HepG2 (cell line): Measurements from ENCODE around the gene COL26A1. TPM values are rescaled to one million over a fixed set of nuclear protein-coding genes. Genes with fewer than 3 reads are reported as not detected.
"Not testable (repeated sequence)": the region's sequence is repeated elsewhere in the genome, so short reads cannot be mapped to it uniquely, and the experiment has no call there.

Experiments
- ATAC-seq: fragments of 200-7000 bp; cut with Tn5 transposase; 3 replicates; pipeline ENCODE4 v1.9.1; 2020; ENCODE audit warnings: mild to moderate bottlenecking, moderate library complexity
- BruUV-seq: library from RNA; stranded (reverse); fragments of 400-500 nt; replicated peaks from 2 replicates; lab custom pipeline; 2021; lab: Mats Ljungman, UMichigan
- CTCF ChIA-PET: fragments of 300-600 bp; formaldehyde crosslinking; extraction: SDS; loops from one replicate; lab custom pipeline; 2021; ENCODE audit warnings: low total read pairs, inconsistent platforms, low intra/inter-chr PET ratio; lab: Yijun Ruan, JAX
- POLR2A ChIA-PET: fragments of 350-600 bp; sonication (Branson Sonifier 250); formaldehyde crosslinking; loops from one replicate; lab custom pipeline; 2020; ENCODE audit warnings: antibody characterized with exemption, inconsistent platforms; lab: Yijun Ruan, JAX
- DNase-seq: peaks from one replicate; pipeline ENCODE4 v3.0.0-alpha.2; 2015; ENCODE audit warnings: low spot score
- FAIRE-seq: peaks from 3 replicates; lab custom pipeline; 2011; peaks lifted over from hg19 to GRCh38; lab: Jason Lieb, UNC
- H2AFZ ChIP-seq: one replicate; pipeline ENCODE4 v1.6.1; 2011; ENCODE audit warnings: low read length, inconsistent platforms
- H3K27ac ChIP-seq: fragments of 300-600 bp; 3 replicates; pipeline ENCODE4 v1.8.0; 2011; ENCODE audit warnings: mixed run types, mild to moderate bottlenecking, mixed read lengths, low read length, inconsistent platforms; ENCODE audit not compliant: insufficient read depth; ENCODE audit errors: extremely low read length
- H3K27me3 ChIP-seq, 2 experiments: fragments of 200-600 bp in 1 of 2; 2 replicates in 1 of 2; 3 replicates in 1 of 2; pipeline versions ENCODE4 v1.6.0 to v1.8.0; 2011; ENCODE audit warnings: low read length in 2 of 2, mild to moderate bottlenecking in 2 of 2, moderate library complexity in 2 of 2, inconsistent platforms in 1 of 2; ENCODE audit not compliant: insufficient read depth in 2 of 2, control insufficient read depth in 1 of 2
- H3K36me3 ChIP-seq, 2 experiments: fragments of 200-600 bp in 1 of 2; replicated peaks in 1 of 2; 2 replicates in 1 of 2; 3 replicates in 1 of 2; pipeline versions ENCODE4 v1.5.1 to v1.8.0; 2011; ENCODE audit warnings: low read length in 2 of 2, inconsistent platforms in 1 of 2; ENCODE audit not compliant: insufficient read depth in 2 of 2, control insufficient read depth in 1 of 2
- H3K4me1 ChIP-seq: 2 replicates; pipeline ENCODE4 v1.5.1; 2012; ENCODE audit warnings: low read length, inconsistent platforms; ENCODE audit not compliant: insufficient read depth
- H3K4me2 ChIP-seq: 2 replicates; pipeline ENCODE4 v1.6.0; 2011; ENCODE audit warnings: low read depth, low read length, inconsistent platforms
- H3K4me3 ChIP-seq, 3 experiments: fragments of 200-600 bp in 1 of 3; sonication (generic), shearing (Covaris generic) in 1 of 3; replicated peaks in 1 of 3; 2 replicates each; pipeline ENCODE4 v1.5.1; 2011 to 2016; ENCODE audit warnings: low read length in 3 of 3, inconsistent platforms in 2 of 3, low read depth in 2 of 3, mild to moderate bottlenecking in 2 of 3, control low read depth in 1 of 3, mixed read lengths in 1 of 3; ENCODE audit not compliant: insufficient read depth in 1 of 3
- H3K79me2 ChIP-seq: one replicate; pipeline ENCODE4 v1.6.1; 2011; ENCODE audit warnings: low read length, inconsistent platforms; ENCODE audit not compliant: insufficient read depth
- H3K9ac ChIP-seq: 2 replicates; pipeline ENCODE4 v1.6.0; 2011; ENCODE audit warnings: mild to moderate bottlenecking, low read depth, low read length, inconsistent platforms; ENCODE audit not compliant: insufficient read depth
- H3K9me3 ChIP-seq: 2 replicates; pipeline ENCODE4 v1.5.1; 2012; ENCODE audit warnings: mild to moderate bottlenecking, low read length
- H4K20me1 ChIP-seq: 2 replicates; pipeline ENCODE4 v1.6.0; 2011; ENCODE audit warnings: inconsistent platforms, mild to moderate bottlenecking, low read length, moderate library complexity; ENCODE audit not compliant: insufficient read depth
- ZMYM2 ChIP-seq: sonication (generic); formaldehyde crosslinking; IDR thresholded peaks from 2 replicates; pipeline ENCODE4 v1.8.0; 2022; ENCODE audit warnings: mild to moderate bottlenecking, missing genetic modification reagents
- ZNF121 ChIP-seq: sonication (generic); formaldehyde crosslinking; IDR thresholded peaks from 2 replicates; pipeline ENCODE4 v1.5.0; 2020; ENCODE audit warnings: mild to moderate bottlenecking, missing genetic modification reagents
- ZNF770 ChIP-seq: sonication (generic); formaldehyde crosslinking; IDR thresholded peaks from 2 replicates; pipeline ENCODE4 v1.5.0; 2020; ENCODE audit warnings: mild to moderate bottlenecking, missing genetic modification reagents
- WGBS: methylation state at CpG from one replicate; pipeline ENCODE4 v1.1.6; 2017; ENCODE audit warnings: low lambda C conversion rate; 5-methylcytosine and 5-hydroxymethylcytosine counted together
- in situ Hi-C: cut with HindIII; loops from 2 replicates; pipeline ENCODE4 v1.10.0; 2017; ENCODE audit warnings: low pct_unique_long_range_greater_than_20kb; ENCODE audit not compliant: extremely low pct_ligation_motif_present
- intact Hi-C: fragments of 100-400 bp; cut with micrococcal nuclease; formaldehyde crosslinking; loops from one replicate; pipeline ENCODE4 v1.10.0; 2022; ENCODE audit not compliant: unreplicated experiment
- polyA plus RNA-seq, 8 experiments: library from polyadenylated mRNA; depleted of rRNA in 3 of 8; stranded (reverse) in 7 of 8; unstranded in 1 of 8; fragments of >200 nt; fragmentation: Illumina TruSeq in 4 of 8; extraction: Trizol in 4 of 8; gene quantifications; 2 replicates each; pipeline versions ENCODE4 v1.2.1 to v1.2.3, GENCODE V29; 2011 to 2016; ENCODE audit warnings: low read depth in 4 of 8, missing spikeins in 1 of 8, mixed read lengths in 1 of 8; ENCODE audit not compliant: insufficient read depth in 1 of 8
- total RNA-seq, 5 experiments: library from RNA; depleted of rRNA; stranded (reverse); fragments of >200 nt; fragmentation: Illumina TruSeq; extraction: Trizol; gene quantifications; 2 replicates each; pipeline ENCODE4 v1.2.3, GENCODE V29; 2016; ENCODE audit warnings: low read depth in 1 of 5

The COL26A1 gene
- total and polyA plus RNA-seq, 2 of the 13 experiments (the other 11 are each of a cell fraction or from before 2014, with no cell fraction given) = 7.8 to 9.2 TPM

GRCh38 chr7:101560856-101561255 lies 198.2 kb downstream of the COL26A1 start:
- no peaks in the 10 kb centered on the region for H3K9me3 ChIP-seq
- DNase-seq = no peak
- no peaks in the 10 kb centered on the region for H4K20me1 ChIP-seq
- CTCF ChIA-PET = no interaction called here
- no peak overlapping the region for H3K4me2 ChIP-seq
- peaks cover 0 to 2% of the 10 kb centered on the region in 2 experiments; a peak in 2 of 5 replicates for H3K27me3 ChIP-seq
- no peak overlapping the region for H3K9ac ChIP-seq
- H3K27ac ChIP-seq = no peak overlapping the region
- no peak for TF ChIP-seq ZMYM2 (CRISPR knock-in tag)
- TF ChIP-seq, all 625 proteins: peak for 0
- H3K79me2 ChIP-seq = no peaks in the 10 kb centered on the region
- 31% methylated on average over 7 of the region's 7 CpGs for WGBS
- BruUV-seq = no TSS peak
- no peaks in the 10 kb centered on the region for H3K4me1 ChIP-seq
- POLR2A ChIA-PET = no interaction called here
- in situ Hi-C loops = no loop called here
- no peak for FAIRE-seq
- intact Hi-C loops = no loop called here
- no peak overlapping the region for H2AFZ ChIP-seq
- no peaks in the 10 kb centered on the region for H3K36me3 ChIP-seq
- ATAC-seq = no peak
- no peak overlapping the region for H3K4me3 ChIP-seq

- H3K9me3 ChIP-seq, H3K9ac ChIP-seq, H3K36me3 ChIP-seq, DNase-seq, POLR2A ChIA-PET, H3K27me3 ChIP-seq, H3K4me3 ChIP-seq, H3K79me2 ChIP-seq, H4K20me1 ChIP-seq, ATAC-seq, H2AFZ ChIP-seq, H3K4me2 ChIP-seq, BruUV-seq, in situ Hi-C loops, CTCF ChIA-PET, FAIRE-seq, H3K27ac ChIP-seq, H3K4me1 ChIP-seq, intact Hi-C loops: not testable (repeated sequence)
- TF ChIP-seq ZNF121 (peak; percentile 75), ZNF770 (CRISPR knock-in tag) (0 out of 2 replicates have a peak, but pooled peaks have one; percentile 16)
- 53% methylated on average over 3 of the region's 3 CpGs for WGBS
These were observed 198.6 kb downstream of the COL26A1 start for GRCh38 chr7:101561293-101561692.
